Activated CD4-positive, alpha-beta T cell treated with anti-CD3 and anti-CD28 coated beads for 24 hours (primary cell): Measurements from ENCODE around the gene CCDC187.

ENCODE experiments used
- DNase-seq, 2 donors: peaks; one replicate each; pipeline ENCODE4 v3.0.0-alpha.2; 2020; ENCODE audit warnings: low read depth in 2 of 2

Gene CCDC187

GRCh38 chr9:136206602-136207275 lies 97.2 kb downstream of the CCDC187 start:
- no peak for DNase-seq

- no peak for DNase-seq
Observed at GRCh38 chr9:136205707-136205992, 98.2 kb downstream of the CCDC187 start.

GRCh38 chr9:136204838-136205706 lies 98.8 kb downstream of the CCDC187 start, which contains the start of gene LHX3:
TSS of gene LHX3 (minus strand) at chr9:136205128. CDS start at chr9:136205012, 116 bp downstream.
- no peak for DNase-seq

DNA sequence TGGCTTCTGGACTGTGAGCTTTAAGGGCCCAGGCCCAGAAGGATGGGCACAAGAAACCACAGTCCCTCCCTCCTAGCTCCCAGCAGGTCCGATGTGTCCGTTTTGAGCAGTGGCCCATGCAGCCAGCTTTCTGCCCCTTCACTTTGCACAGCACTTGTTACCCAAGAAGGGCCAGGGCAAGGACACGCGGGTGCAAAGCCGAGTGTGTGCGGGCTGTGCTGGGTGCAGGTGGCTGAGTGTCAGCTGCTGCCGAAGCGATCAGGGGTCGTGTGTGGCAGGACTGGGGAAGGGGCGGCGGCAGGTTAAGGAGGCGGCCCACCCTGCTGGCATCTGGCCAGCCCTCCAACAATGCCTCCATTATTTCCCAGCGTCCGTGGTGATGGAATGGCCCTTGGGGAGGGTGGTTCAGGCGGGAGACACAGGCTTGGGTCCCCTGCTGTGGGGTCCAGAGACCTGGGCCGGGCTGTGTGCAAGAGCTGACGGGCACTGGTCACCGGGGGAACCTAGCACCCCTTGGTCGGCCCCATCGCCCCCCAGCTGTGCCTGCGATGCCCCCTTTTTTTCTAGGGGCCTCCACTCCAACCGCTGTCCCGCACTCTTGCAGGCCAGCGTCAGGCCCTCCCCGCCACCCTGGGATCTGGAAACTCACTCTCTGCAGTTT lies 99.6 kb downstream of the CCDC187 start:
- DNase-seq = no peak

DNA sequence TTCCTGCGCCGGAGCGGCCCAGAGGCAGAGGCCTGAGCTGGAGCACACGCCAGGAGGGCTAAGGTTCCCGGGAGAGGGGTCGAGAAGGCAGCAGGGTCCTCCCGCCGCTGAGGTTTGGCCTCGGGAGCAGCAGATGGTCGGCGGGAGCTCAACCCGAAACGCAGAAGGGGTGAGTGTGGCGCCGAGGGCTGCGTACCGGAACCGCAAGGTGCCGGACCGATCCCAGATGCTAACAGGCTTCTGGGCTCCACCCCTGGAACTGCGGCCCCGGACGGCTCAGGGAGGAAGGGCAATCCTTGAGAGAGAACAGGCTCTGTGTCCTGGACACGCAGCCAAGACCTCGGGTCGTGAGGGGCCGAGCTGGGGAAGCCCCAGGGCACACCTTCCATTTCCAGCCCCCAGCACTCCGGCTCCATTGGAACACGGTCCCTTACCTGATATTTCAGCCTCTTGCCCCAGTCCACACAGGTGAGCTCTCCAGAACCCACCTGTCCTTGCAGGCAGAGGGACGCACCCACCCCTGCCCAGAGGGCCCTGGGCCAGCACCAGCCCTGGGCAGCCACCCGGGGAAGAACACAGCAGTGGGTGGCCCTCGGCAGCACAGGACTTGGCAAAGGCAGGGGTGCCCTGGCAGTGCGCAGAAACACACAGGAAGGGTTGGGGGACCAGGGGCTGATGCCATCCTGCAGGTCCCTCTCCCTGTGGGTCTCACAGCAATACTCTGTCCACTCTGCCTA lies 100.3 kb downstream of the CCDC187 start:
- DNase-seq = no peak

DNA sequence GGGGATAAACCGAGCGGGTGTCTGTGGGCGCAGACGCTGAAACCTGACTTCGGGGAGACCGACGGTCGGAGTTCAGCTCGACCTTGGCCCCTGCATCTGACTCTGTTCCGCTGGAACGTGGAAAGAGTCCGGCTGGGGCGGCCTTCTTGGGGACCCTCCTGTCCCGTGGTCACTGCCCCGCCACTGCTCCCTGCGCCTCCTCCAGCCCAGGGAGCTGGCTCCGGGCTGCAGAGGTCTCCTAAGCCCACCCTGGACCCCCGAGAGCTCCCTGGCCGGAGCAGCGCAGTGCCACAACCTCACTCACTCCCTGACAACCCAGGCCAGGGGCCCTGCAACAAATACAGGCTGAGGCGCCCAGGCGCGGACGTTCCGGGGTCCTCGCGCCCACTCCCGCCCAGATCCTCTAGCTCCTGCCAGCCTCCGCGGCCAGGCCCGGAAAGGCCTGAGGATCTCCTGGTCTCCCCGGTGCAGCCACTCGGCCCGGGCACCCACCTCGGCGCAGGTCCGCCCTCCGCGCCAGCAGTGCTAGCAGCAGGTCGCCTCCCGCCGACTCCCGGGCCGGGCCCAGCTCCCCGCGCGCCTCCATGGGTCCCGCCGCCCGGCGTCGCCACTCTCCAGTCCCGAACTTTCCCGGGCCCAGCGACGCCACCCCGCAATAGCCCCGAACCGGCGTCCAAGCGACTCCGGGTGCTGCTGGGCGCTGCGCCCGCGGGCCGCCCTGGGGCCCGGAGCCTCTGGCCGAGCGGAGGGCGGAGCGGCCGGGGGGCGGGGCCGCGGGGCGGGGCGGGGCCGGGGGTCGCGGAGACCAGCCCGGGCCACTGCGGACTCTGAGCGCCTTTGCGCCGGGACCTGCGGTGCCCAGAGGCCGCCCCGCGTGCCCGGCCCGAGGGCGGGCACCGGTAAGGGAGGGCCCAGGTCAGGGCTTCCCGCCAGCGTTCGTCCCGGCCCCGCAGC lies 101.2 kb downstream of the CCDC187 start:
- DNase-seq = no peak

DNA sequence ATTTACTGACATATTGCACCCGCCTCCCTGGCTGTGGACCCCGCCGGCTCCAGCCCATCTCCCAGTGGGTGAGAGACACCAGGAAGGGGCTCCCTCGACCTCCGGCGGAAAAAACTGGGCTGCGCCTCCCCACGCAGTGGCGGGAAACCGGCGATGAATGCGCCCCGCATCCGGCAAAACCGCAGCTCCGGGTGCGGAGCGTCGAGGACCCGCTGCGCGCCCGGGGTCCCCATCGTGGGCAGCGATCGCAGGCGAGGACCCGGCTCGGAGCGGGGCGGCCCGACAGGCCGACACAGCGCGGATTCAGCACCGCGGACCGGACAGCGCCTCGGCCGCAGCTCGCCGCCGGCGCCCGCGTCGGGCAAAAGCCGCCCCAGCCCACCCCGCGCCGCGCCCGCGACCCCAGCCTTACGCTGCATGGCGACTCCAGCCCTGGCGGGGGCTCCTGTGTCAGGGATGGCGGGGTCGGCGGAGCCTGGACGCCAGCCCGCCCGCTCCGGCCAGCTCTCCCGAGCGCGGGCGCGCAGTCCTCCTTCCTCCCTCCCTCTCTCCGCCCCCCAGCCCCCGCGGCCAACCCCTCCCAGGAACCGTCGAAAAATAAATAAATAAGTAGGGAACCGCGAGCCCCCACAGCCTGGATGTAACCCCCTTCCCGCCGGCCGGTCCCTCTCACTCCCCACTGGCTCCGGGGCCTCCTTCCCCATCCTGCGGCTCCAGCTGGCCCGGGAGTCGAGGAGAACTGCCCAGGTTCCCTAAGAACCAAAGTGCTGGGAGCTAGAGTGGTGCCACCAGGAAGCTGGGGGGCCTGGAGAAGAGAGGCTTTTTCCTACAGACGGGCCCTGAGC lies 102.1 kb downstream of the CCDC187 start:
- DNase-seq = no peak

GRCh38 chr9:136201174-136201573 lies 102.7 kb downstream of the CCDC187 start:
- DNase-seq = no peak

DNA sequence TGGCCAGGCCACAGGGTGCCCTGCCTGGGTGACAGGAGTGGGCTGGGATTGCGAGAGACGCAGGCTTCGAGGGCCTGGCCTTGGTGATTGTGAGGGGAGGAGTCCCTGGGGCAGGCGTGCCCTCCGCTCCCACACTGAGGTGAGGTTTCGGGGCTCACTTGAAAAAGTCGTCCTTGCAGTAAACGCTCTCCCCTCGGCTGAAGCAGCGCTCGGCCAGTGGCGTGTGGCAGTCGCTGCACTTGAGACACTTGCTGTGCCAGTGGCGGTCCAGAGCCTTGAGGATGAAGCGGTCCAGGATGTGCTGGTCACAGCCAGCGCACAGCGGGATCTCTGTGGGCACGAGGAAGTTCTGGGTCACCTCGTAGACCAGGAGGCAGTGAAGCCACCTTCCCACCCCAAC lies 103.5 kb downstream of the CCDC187 start:
- DNase-seq = no peak
